Middle frontal gyrus (tissue), 1 donor: ENCODE measurements around the gene LSAMP.
A peak's percentile ranks its signal among the peaks of the same experiment; 100 is the strongest.

Experiments used
- DNase-seq: peaks from one replicate; pipeline ENCODE4 v3.0.0-alpha.2; 2015; ENCODE audit warnings: low spot score; ENCODE audit errors: extremely low spot score

The LSAMP gene

GRCh38 chr3:115903843-115904242 lies 541.4 kb downstream of the LSAMP start:
- no peak for DNase-seq

GRCh38 chr3:115901008-115901407 lies 544.3 kb downstream of the LSAMP start:
- no peak for DNase-seq

DNA sequence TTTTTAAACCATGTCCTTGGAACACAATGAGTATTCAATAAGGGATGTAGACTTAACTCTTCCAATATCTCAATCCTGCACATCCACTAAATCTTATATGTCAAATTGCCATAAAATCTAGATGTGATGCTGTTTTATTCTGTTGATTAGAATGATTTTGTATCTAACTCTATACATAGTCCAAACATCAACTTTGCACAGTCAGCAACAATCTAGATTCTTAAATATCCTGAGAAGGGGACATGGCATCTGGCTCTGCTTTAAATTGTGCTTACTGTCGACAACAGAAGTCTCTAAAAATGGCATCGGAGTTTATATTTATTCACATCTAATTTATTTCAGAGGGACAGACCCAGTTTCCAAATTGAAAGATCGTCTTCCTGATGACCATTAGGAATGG lies 545.8 kb downstream of the LSAMP start:
- no peak for DNase-seq

DNA sequence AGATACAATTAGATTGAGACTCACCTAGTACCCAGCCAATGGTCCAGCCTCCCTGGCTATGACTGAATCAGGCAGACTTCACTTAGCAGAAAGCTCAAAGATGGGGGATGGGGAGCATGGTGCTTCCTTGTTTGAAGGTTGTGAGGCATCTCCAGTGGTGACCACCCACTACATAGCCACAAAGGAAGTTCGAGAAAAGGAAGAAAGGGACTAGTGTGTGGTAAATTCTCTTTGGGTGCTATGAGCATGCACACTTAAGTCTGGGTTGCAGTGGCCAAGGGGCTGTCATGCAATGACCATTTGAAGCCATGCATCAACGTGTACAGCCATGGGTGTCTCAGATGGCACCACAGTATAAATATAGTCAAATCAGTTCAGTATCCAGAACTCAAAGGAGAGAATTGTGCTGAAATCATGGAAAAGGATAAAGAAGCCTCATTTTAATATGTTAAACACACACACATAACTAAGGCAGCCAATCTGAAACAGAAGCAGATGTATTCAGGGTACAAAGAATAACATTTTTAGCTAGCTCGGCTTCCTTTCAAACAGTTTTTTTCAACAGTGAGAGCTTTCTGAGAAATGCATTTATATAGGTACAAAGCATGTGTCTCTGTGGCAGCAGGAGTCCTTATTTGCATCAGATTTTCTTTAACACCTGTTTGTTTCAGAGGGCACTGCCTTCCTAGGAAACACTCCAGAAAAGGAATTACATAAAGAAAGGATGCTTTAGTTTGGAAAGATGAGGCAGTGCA lies 546.5 kb downstream of the LSAMP start:
- DNase-seq = peak; percentile 44

GRCh38 chr3:115891006-115891636 lies 554.2 kb downstream of the LSAMP start:
- no peak for DNase-seq

GRCh38 chr3:115890579-115890978 lies 554.7 kb downstream of the LSAMP start:
- DNase-seq = no peak

DNA sequence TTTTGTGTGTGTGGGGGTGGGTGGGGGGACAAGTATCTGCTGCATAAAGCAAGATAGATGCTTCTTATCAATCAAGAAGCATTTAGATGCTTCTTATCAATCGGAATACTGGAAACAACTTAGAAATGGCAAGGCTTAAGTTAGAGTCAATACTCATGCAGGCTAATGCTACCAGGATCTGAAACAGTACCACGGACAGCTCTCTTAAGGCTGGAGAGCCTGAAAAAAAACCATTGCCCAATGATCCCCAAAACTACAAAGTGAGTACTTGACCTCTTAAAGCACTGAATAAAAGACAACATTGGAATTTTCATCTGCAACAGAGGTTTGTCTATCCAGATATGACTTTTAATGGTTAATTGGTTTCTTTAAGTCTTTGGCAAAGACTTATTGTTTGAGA lies 559.7 kb downstream of the LSAMP start:
- no peak for DNase-seq

- DNase-seq = no peak
Observed at GRCh38 chr3:115877615-115877899, 567.7 kb downstream of the LSAMP start.

- no peak for DNase-seq
Observed at GRCh38 chr3:115876876-115877614, 568.2 kb downstream of the LSAMP start.

GRCh38 chr3:115875460-115875859 lies 569.8 kb downstream of the LSAMP start:
- no peak for DNase-seq

GRCh38 chr3:115871735-115872134 lies 573.6 kb downstream of the LSAMP start:
- DNase-seq = no peak

GRCh38 chr3:115864911-115865310 lies 580.4 kb downstream of the LSAMP start:
- DNase-seq = no peak

DNA sequence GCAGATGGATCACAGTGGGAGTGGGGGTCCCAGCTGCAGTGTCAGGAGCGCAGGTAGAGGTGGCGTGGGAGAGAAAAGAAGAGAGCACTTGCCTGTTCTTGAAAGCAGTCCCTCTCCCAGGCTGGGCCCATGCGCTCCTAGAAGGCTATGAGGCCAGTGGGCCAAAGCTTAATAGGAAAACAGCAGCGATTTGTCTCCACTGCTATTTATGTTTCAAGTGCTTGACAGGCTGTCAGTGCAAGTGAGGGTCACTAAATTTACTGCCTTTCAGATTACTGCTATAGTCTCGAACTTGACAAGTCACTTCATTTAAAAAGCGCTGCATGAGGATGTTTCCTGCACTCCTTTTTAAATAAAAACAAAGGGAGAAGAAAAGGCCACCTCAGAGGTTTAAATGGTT lies 582.4 kb downstream of the LSAMP start:
- DNase-seq = no peak

DNA sequence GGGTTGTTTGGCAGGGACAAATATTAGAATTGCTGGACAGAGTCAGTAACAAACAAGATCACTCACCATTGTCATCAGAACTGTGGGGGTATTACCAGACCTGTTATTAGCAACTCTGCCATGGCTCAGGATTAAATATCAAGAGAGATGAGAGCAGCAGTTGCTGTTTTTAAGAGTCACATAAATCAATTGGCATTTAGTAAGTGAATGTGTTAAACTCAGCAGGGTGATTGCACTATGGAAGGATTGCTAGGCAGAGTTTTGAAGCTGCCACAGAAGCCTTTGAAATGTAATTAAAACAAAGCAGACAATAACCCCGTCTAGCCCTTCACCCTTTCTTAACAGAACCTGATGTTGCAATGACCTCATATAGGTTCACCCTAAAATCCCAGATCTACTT lies 583.2 kb downstream of the LSAMP start:
- no peak for DNase-seq

DNA sequence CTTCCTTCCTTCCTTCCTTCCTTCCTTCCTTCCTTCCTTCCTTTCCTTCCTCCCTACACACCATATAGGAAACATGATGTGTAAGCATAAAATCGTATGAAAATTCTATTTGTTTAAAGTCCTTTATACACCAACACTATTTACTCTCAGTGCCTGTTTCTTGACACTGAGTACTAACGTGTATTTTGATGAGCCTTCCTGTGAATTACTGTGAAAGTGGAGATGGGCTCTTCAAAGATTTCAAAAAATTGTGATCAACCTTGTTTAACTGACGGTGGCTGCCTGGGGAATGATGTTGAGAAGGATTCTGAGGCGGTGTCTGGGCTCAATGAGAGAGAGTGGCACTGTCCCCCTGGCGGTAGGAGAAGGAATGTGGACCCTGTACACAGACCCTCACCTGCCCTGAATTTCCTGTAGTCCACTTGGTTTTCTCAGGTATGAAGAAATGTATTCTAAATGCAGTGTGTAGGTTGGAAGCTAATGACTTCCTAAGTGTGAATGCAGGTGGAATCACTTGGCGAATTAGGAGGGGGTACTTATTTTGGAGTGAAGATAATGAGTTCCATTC lies 584.0 kb downstream of the LSAMP start:
- no peak for DNase-seq

DNA sequence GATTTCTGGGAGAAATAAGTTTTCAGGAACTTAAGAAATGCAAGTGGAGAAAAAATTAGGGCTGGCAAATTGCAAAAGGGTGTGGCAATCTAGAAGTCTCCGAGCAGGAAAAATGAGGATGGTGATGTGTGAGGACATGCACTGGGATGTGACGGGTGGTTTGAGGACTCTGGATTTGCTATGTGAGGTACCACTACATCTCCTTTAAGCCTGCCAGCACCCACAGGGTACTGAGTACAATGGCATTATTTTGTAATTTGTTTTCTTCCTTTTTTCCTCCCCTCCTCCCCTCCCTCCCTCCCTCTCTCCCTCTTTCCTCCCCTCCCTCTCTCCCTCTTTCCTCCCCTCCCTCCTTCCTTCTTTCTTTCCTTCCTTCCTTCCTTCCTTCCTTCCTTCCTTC lies 584.5 kb downstream of the LSAMP start:
- no peak for DNase-seq

DNA sequence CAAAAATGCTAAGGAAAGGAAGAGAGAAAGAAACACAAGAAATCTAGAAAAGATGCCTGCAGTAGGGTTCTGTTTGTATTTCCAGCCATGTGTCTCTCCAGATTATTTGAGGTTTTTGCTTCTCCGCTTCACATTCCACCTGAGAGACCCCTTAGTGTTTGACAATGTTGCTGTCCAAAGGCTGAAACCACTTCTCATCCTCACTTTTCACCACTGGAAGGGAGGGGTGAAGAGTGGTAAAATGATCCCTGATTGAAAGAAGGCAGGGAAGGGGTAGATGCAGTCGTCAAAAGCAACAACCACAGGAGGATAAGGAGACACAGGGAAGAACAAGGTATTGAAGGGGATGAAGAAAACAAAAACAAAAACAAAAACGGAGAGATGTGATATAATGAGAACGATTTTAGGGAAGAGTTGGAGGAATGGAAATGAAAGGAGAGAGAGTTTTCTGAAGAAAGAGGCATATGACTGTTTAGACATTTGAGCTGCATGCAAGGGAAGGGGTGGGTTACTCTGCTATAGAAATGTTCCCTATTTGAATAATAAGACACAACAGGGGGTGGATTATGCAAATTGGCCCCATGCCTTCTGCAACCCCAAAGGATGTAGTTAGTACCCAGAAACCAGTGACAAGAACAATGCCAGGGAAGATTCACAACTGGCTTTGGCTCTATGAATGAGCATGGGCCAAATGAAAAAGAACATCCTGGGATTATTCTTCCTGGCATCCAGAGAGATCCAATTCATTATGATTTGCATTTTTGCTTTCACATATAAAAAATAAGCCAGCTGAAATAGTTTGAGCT lies 586.1 kb downstream of the LSAMP start:
- DNase-seq = no peak

GRCh38 chr3:115857518-115858136 lies 587.7 kb downstream of the LSAMP start:
- no peak for DNase-seq

DNA sequence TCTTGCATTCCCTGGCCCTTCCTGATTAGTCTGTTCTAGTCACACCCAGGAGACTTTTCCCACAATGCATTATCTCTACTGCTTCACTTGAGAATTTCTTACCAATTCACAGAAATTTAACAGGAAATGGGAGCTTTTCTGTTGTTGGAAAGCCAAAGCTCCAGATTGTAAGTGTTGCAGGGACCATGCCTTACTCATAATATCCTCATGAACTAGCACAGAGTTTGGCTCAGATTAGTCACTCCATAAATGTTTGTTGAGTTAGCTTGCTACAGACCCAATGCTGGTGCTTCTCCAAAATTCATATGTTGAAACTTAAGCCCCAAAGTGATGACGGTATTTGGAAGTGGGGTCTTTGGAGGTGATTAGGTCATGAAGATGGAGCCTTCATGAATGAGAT lies 589.4 kb downstream of the LSAMP start:
- no peak for DNase-seq

GRCh38 chr3:115853104-115853503 lies 592.2 kb downstream of the LSAMP start:
- no peak for DNase-seq

- DNase-seq = no peak
Observed at GRCh38 chr3:115852278-115852677, 593.0 kb downstream of the LSAMP start.
